Measurements from ENCODE around the gene NBPF1.
"Not testable (repeated sequence)": the region's sequence is repeated elsewhere in the genome, so short reads cannot be mapped to it uniquely, and the experiment has no call there.

Gene NBPF1

DNA sequence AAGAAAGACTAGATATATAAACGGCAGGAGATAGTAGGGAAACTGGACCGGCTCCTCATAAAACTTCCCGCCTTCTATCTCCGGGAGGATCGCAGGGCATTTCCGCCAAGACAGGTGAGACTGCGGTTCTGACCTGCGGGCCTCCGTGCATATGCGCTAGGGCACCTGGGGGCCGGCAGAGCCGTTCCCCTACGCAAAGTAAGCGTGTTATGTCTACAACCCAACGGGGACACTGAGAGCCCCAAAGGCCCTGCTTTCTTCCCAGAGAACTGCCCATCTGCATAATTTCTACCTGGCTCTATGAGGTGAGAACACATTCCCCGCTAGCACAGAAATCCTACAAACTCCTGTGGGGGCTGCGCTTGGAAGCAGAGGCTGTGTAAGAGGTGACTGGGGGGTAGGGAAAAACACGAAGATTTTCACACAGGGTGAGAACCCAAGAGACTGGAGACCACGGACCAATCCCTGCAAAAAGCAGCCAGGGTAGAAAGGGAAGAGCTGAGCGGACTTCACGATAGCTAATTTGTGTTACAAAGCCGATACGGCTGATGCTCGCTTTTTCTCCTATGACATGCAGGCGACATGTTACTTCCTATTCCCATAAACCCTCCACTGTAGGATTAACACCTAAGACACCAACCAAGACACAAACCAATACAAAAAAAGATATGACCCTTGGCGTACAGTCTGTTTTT lies 99.8 kb downstream of the NBPF1 start:
- DNase-seq: peak; percentile 85
- peaks cover 10% of the 10 kb centered on the region for H3K27me3 Mint-ChIP-seq
- H3K4me1 Mint-ChIP-seq (ENCODE audit: low read depth); H3K4me3 Mint-ChIP-seq; H3K9me3 Mint-ChIP-seq; H3K27ac Mint-ChIP-seq; H3K36me3 Mint-ChIP-seq (ENCODE audit: low read depth): not testable (repeated sequence)

DNA sequence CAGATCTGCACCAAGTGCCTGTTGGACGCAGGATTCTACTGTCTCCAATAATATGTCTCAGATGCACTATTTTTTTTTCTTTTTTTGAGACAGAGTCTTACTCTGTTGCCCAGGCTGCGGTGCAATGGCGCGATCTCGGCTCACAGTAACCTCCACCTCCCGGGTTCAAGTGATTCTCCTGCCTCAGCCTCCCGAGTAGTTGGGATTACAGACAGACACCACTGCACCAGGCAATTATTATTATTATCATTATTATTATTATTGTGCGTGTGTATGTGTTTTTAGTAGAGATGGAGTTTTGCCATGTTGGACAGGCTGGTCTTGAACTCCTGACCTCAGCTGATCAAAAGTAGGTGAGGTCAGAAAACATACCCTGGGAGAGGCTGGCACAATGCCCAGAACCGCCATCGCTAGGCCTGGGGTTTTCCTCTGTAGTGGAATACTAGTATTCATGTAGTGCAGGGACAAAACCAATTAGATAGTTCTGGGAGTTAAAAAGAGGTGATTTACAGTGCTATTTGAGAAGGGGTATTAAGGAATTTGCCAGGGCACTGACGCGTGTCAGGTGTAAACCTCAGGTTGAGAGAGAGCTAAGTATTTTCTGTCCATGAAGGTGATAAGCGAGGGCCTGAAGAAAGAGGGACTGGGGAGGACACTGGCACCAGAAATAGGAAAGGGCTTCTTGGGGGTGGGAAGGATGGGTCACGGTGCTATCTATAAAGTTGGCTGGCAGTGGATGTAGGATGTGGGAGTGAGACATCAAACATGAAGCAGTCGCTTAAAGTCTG lies 100.5 kb downstream of the NBPF1 start:
- DNase-seq: peak; percentile 76
- not testable (repeated sequence) for H3K9me3 Mint-ChIP-seq

More for the DNA sequence above, 100.5 kb downstream of the NBPF1 start:
- not testable (repeated sequence) for H3K27ac Mint-ChIP-seq; H3K4me1 Mint-ChIP-seq (ENCODE audit: low read depth); H3K27me3 Mint-ChIP-seq; H3K4me3 Mint-ChIP-seq; H3K36me3 Mint-ChIP-seq (ENCODE audit: low read depth)

All from activated T-cell treated with anti-CD3 and anti-CD28 coated beads, Interleukin-2, amount 50 U/mL, for 24 hours (primary cell).